ENCODE measurements around the gene MALAT1.
"Not testable (repeated sequence)": the region's sequence is repeated elsewhere in the genome, so short reads cannot be mapped to it uniquely, and the experiment has no call there.

MALAT1 gene

GRCh38 chr11:65498977-65499712 lies at the start of gene MALAT1:
Gene MALAT1 (plus strand): TSS chr11:65499045.
- DNase-seq = peak; percentile 94

GRCh38 chr11:65451301-65451700 lies 47.5 kb upstream of the MALAT1 start:
- DNase-seq = not testable (repeated sequence)

- not testable (repeated sequence) for DNase-seq
These were observed 46.6 kb upstream of the MALAT1 start for GRCh38 chr11:65452259-65452658.

GRCh38 chr11:65452806-65453490 lies 45.9 kb upstream of the MALAT1 start:
- no peak for DNase-seq

- no peak for DNase-seq
These were observed 44.5 kb upstream of the MALAT1 start for GRCh38 chr11:65454311-65454695.

- peak; percentile 83 for DNase-seq
These were observed 44.0 kb upstream of the MALAT1 start for GRCh38 chr11:65454696-65455456.

- no peak for DNase-seq
These were observed 42.4 kb upstream of the MALAT1 start for GRCh38 chr11:65456418-65456817.

- no peak for DNase-seq
These were observed 39.3 kb upstream of the MALAT1 start for GRCh38 chr11:65459552-65459951.

GRCh38 chr11:65465471-65465870 lies 33.4 kb upstream of the MALAT1 start:
- not testable (repeated sequence) for DNase-seq

GRCh38 chr11:65467306-65467705 lies 31.5 kb upstream of the MALAT1 start:
- not testable (repeated sequence) for DNase-seq

- DNase-seq = peak; percentile 23
These were observed 29.9 kb upstream of the MALAT1 start for GRCh38 chr11:65468874-65469333.

- DNase-seq = no peak
These were observed 28.3 kb upstream of the MALAT1 start for GRCh38 chr11:65470433-65471049.

GRCh38 chr11:65471447-65471891 lies 27.4 kb upstream of the MALAT1 start:
- DNase-seq = no peak

GRCh38 chr11:65472588-65473277 lies 26.1 kb upstream of the MALAT1 start:
- DNase-seq = not testable (repeated sequence)

GRCh38 chr11:65473278-65473860 lies 25.5 kb upstream of the MALAT1 start:
- no peak for DNase-seq

- no peak for DNase-seq
These were observed 24.0 kb upstream of the MALAT1 start for GRCh38 chr11:65474864-65475263.

- no peak for DNase-seq
These were observed 22.2 kb upstream of the MALAT1 start for GRCh38 chr11:65476632-65477148.

- DNase-seq = peak; percentile 90
These were observed 21.5 kb upstream of the MALAT1 start for GRCh38 chr11:65477149-65477965.

GRCh38 chr11:65478388-65479183 lies 20.3 kb upstream of the MALAT1 start:
- DNase-seq = no peak
